Sigmoid colon (tissue), 4 donors: ENCODE results near the gene NECTIN1.

Experiments used
- CTCF ChIP-seq, 4 experiments: fragments of 450-650 bp in 3 of 4; fragments of 200-600 bp in 1 of 4; IDR thresholded peaks; one replicate each; pipeline ENCODE4 v1.5.1; 2016 to 2019; ENCODE audit warnings: antibody characterized with exemption in 4 of 4, mild to moderate bottlenecking in 3 of 4, moderate library complexity in 2 of 4
- EP300 ChIP-seq, 4 donors: sonication (generic); formaldehyde crosslinking; IDR thresholded peaks; one replicate each; pipeline ENCODE4 v1.6.1; 2017; ENCODE audit warnings: antibody characterized with exemption in 4 of 4
- POLR2AphosphoS5 ChIP-seq, 4 donors: sonication (generic); formaldehyde crosslinking; IDR thresholded peaks; one replicate each; pipeline ENCODE4 v1.6.1; 2017; ENCODE audit warnings: antibody characterized with exemption in 4 of 4

- TF ChIP-seq CTCF (IDR thresholded peaks at IDR 0.05) (no peak), POLR2AphosphoS5 (IDR thresholded peaks at IDR 0.05) (no peak), EP300 (IDR thresholded peaks at IDR 0.05) (no peak)
These were observed 85.7 kb downstream of the NECTIN1 start for GRCh38 chr11:119643212-119643875.
